GM23248 (cell line): ENCODE results near the gene NDUFA1.

Source experiments
- EZH2 ChIP-seq: fragments of 200-600 bp; sonication (generic); IDR thresholded peaks from 2 replicates; pipeline ENCODE4 v1.6.1; 2018; ENCODE audit warnings: antibody characterized with exemption, mild to moderate bottlenecking; ENCODE audit not compliant: insufficient read depth, poor library complexity, severe bottlenecking
- EZH2phosphoT487 ChIP-seq: fragments of 200-600 bp; sonication (generic); IDR thresholded peaks from 2 replicates; pipeline ENCODE4 v1.6.1; 2018; ENCODE audit warnings: antibody characterized with exemption, moderate library complexity, mild to moderate bottlenecking, low read depth; ENCODE audit not compliant: insufficient read depth

- TF ChIP-seq EZH2 (no peak), EZH2phosphoT487 (no peak)
These were observed 953 bp upstream of the NDUFA1 start for GRCh38 chrX:119870626-119871131.
